Measurements from ENCODE around the gene PI16. TPM values are rescaled to one million over a fixed set of nuclear protein-coding genes. Genes with fewer than 3 reads are reported as not detected.

PI16 gene
- total RNA-seq, 1 experiment from 2014 or later, result not detected

GRCh38 chr6:36906539-36907325 lies 47.8 kb upstream of the PI16 start:
- Histone ChIP-seq H3K4me1 (ENCODE audit: control insufficient read depth, insufficient read depth, low read length) (peaks cover 40% of the 10 kb centered on the region), H3K36me3 (ENCODE audit: control insufficient read depth, insufficient read depth, low read length) (peaks cover 12% of the 10 kb centered on the region), H3K9me3 (ENCODE audit: control insufficient read depth, insufficient read depth, low read depth, low read length) (no peaks in the 10 kb centered on the region), H3K27me3 (ENCODE audit: control insufficient read depth, insufficient read depth, low read length) (no peaks in the 10 kb centered on the region), H3K27ac (ENCODE audit: low read length) (peak overlapping the region; percentile 30), H3K4me3 (ENCODE audit: low read depth in 2 of 2, low read length in 2 of 2) (no peak overlapping the region)
- in situ Hi-C loops (cut with HindIII; ENCODE audit: low pct_unique_long_range_greater_than_20kb, low sequenced_read_pairs) (no loop called here), intact Hi-C loops (cut with micrococcal nuclease; ENCODE audit: unreplicated experiment) (no loop called here)
- POLR2A ChIA-PET, result no interaction called here
- CTCF ChIA-PET, result interaction anchor here (0.6 kb wide), 1 partner anchor 115 kb away, joined by 6 read pairs; no protein-coding TSS in a partner anchor
- DNase-seq (ENCODE audit: low read depth, low spot score), result no peak
- ATAC-seq, result peak; percentile 66; the same call in 1 of the 2 replicates
- TF ChIP-seq REST (IDR thresholded peaks at IDR 0.05; ENCODE audit: insufficient read depth in 1 of 2, low read depth in 2 of 2, low read length in 1 of 2) (no peak), POLR2AphosphoS5 (IDR thresholded peaks at IDR 0.05; ENCODE audit: low read depth, low read length) (no peak)
- BruUV-seq (replicated peaks), result no TSS peak

GRCh38 chr6:36907781-36908180 lies 46.8 kb upstream of the PI16 start:
- Histone ChIP-seq H3K27me3 (ENCODE audit: control insufficient read depth, insufficient read depth, low read length) (no peaks in the 10 kb centered on the region), H3K9me3 (ENCODE audit: control insufficient read depth, insufficient read depth, low read depth, low read length) (no peaks in the 10 kb centered on the region), H3K4me1 (ENCODE audit: control insufficient read depth, insufficient read depth, low read length) (peaks cover 51% of the 10 kb centered on the region), H3K36me3 (ENCODE audit: control insufficient read depth, insufficient read depth, low read length) (peaks cover 3% of the 10 kb centered on the region), H3K4me3 (ENCODE audit: low read depth in 2 of 2, low read length in 2 of 2) (no peak overlapping the region), H3K27ac (ENCODE audit: low read length) (peak overlapping the region; percentile 26; the same call in 1 of the 2 replicates)
- ATAC-seq, result no peak
- POLR2A ChIA-PET, result no interaction called here
- in situ Hi-C loops (cut with HindIII; ENCODE audit: low pct_unique_long_range_greater_than_20kb, low sequenced_read_pairs) (no loop called here), intact Hi-C loops (cut with micrococcal nuclease; ENCODE audit: unreplicated experiment) (no loop called here)
- CTCF ChIA-PET, result no interaction called here
- BruUV-seq (replicated peaks), result no TSS peak
- no peak for DNase-seq (ENCODE audit: low read depth, low spot score)
- TF ChIP-seq CTCF (IDR thresholded peaks at IDR 0.05) (no peak), POLR2AphosphoS5 (IDR thresholded peaks at IDR 0.05; ENCODE audit: low read depth, low read length) (no peak), TCF7L2 (IDR thresholded peaks at IDR 0.05; ENCODE audit: low read depth, low read length) (no peak), SIN3A (IDR thresholded peaks at IDR 0.05; ENCODE audit: borderline replicate concordance, insufficient read depth, low read depth, low read length) (no peak), REST (IDR thresholded peaks at IDR 0.05; ENCODE audit: insufficient read depth in 1 of 2, low read depth in 2 of 2, low read length in 1 of 2) (no peak)

Measured in Panc1 (cell line).